Measurements from ENCODE around the gene PPIB. TPM values are rescaled to one million over a fixed set of nuclear protein-coding genes. Genes with fewer than 3 reads are reported as not detected.

PPIB gene
- total RNA-seq, 1 experiment from 2014 or later: 410 TPM

GRCh38 chr15:64131547-64131946 lies 31.3 kb downstream of the PPIB start:
- Histone ChIP-seq H3K27me3 (ENCODE audit: low read length) (no peaks in the 10 kb centered on the region), H3K9me2 (replicated peaks; ENCODE audit: low read length) (no peaks in the 10 kb centered on the region), H3K79me2 (ENCODE audit: low read length) (no peaks in the 10 kb centered on the region), H3K36me3 (ENCODE audit: low read depth, low read length) (peaks cover 35% of the 10 kb centered on the region), H3K9ac (ENCODE audit: low read length) (no peak overlapping the region), H3K4me1 (ENCODE audit: insufficient read depth, low read length) (no peaks in the 10 kb centered on the region), H2AFZ (ENCODE audit: low read length) (no peak overlapping the region), H3K27ac (ENCODE audit: low read length) (no peak overlapping the region), H3K9me3 (ENCODE audit: low read length) (no peaks in the 10 kb centered on the region), H4K20me1 (ENCODE audit: low read length) (no peaks in the 10 kb centered on the region), H3K4me3 (ENCODE audit: low read length) (no peak overlapping the region), H3K4me2 (ENCODE audit: low read length) (no peak overlapping the region), H3F3A (ENCODE audit: low read length, unreplicated experiment) (no peaks in the 10 kb centered on the region)
- no peak for ATAC-seq
- DNase-seq: no peak
- no TSS peak for BruUV-seq (replicated peaks)
- no peak for TF ChIP-seq EZH2phosphoT487 (IDR thresholded peaks at IDR 0.05; ENCODE audit: borderline replicate concordance, low read length)
- no peak for TF ChIP-seq CTCF (conservative IDR thresholded peaks at IDR 0.05; ENCODE audit: low read depth, low read length)
- TF ChIP-seq EZH2 (IDR thresholded peaks at IDR 0.05; ENCODE audit: low read length, unreplicated experiment): no peak
- CTCF ChIA-PET: no interaction called here
- intact Hi-C loops (cut with micrococcal nuclease): no loop called here
- POLR2A ChIA-PET (ENCODE audit: unreplicated experiment): no interaction called here

- intact Hi-C loops (cut with micrococcal nuclease): no loop called here
Observed at GRCh38 chr15:64130159-64130558, 32.7 kb downstream of the PPIB start.

More at GRCh38 chr15:64130159-64130558, 32.7 kb downstream of the PPIB start:
- no TSS peak for BruUV-seq (replicated peaks)
- H3K4me1 ChIP-seq (ENCODE audit: insufficient read depth, low read length): no peaks in the 10 kb centered on the region
- no peak overlapping the region for H3K4me3 ChIP-seq (ENCODE audit: low read length)
- no peaks in the 10 kb centered on the region for H3K9me3 ChIP-seq (ENCODE audit: low read length)
- H2AFZ ChIP-seq (ENCODE audit: low read length): no peak overlapping the region
- peaks cover 33% of the 10 kb centered on the region for H3K36me3 ChIP-seq (ENCODE audit: low read depth, low read length)
- ChIA-PET CTCF (no interaction called here), POLR2A (ENCODE audit: unreplicated experiment) (no interaction called here)
- H3K27ac ChIP-seq (ENCODE audit: low read length): no peak overlapping the region
- DNase-seq (no peak), ATAC-seq (no peak)
- H3K27me3 ChIP-seq (ENCODE audit: low read length): no peaks in the 10 kb centered on the region
- TF ChIP-seq EZH2 (IDR thresholded peaks at IDR 0.05; ENCODE audit: low read length, unreplicated experiment): no peak
- TF ChIP-seq CTCF (conservative IDR thresholded peaks at IDR 0.05; ENCODE audit: low read depth, low read length): no peak
- TF ChIP-seq EZH2phosphoT487 (IDR thresholded peaks at IDR 0.05; ENCODE audit: borderline replicate concordance, low read length): no peak
- H4K20me1 ChIP-seq (ENCODE audit: low read length): no peaks in the 10 kb centered on the region
- H3K79me2 ChIP-seq (ENCODE audit: low read length): no peaks in the 10 kb centered on the region
- H3K4me2 ChIP-seq (ENCODE audit: low read length): no peak overlapping the region
- no peaks in the 10 kb centered on the region for H3F3A ChIP-seq (ENCODE audit: low read length, unreplicated experiment)
- H3K9ac ChIP-seq (ENCODE audit: low read length): no peak overlapping the region
- no peaks in the 10 kb centered on the region for H3K9me2 ChIP-seq (replicated peaks; ENCODE audit: low read length)

Data from PC-3 (cell line).